H9 (cell line): ENCODE measurements around the gene SPA17. TPM values are rescaled to one million over a fixed set of nuclear protein-coding genes. Genes with fewer than 3 reads are reported as not detected.

Experiments used
- DNase-seq: peaks from one replicate; pipeline ENCODE4 v3.0.0-alpha.2; 2017
- H2AFZ ChIP-seq: one replicate; pipeline ENCODE4 v1.6.1; 2013; ENCODE audit warnings: mild to moderate bottlenecking, low read length, control low read depth, moderate library complexity
- H2AK5ac ChIP-seq: 2 replicates; pipeline ENCODE4 v1.6.1; 2013; ENCODE audit warnings: low read length, control low read depth, mixed read lengths; ENCODE audit not compliant: insufficient read length
- H2BK120ac ChIP-seq: one replicate; pipeline ENCODE4 v1.6.1; 2013; ENCODE audit warnings: low read depth, mild to moderate bottlenecking, low read length, control low read depth, inconsistent platforms; ENCODE audit not compliant: poor library complexity, severe bottlenecking
- H2BK12ac ChIP-seq: 2 replicates; pipeline ENCODE4 v1.6.1; 2013; ENCODE audit warnings: low read length, control low read depth, mixed read lengths, low read depth; ENCODE audit not compliant: insufficient read length
- H2BK15ac ChIP-seq: 2 replicates; pipeline ENCODE4 v1.6.1; 2013; ENCODE audit warnings: low read depth, low read length, control low read depth
- H2BK20ac ChIP-seq: one replicate; pipeline ENCODE4 v1.6.1; 2013; ENCODE audit warnings: low read depth, mild to moderate bottlenecking, low read length, control low read depth, inconsistent platforms; ENCODE audit not compliant: poor library complexity, severe bottlenecking
- H2BK5ac ChIP-seq: 2 replicates; pipeline ENCODE4 v1.6.1; 2013; ENCODE audit warnings: low read length, control low read depth, mixed read lengths; ENCODE audit not compliant: insufficient read length
- H3K14ac ChIP-seq: 2 replicates; pipeline ENCODE4 v1.6.1; 2013; ENCODE audit warnings: low read length, control low read depth; ENCODE audit not compliant: insufficient read depth
- H3K18ac ChIP-seq: 2 replicates; pipeline ENCODE4 v1.6.1; 2013; ENCODE audit warnings: low read depth, mild to moderate bottlenecking, mixed read lengths, low read length, control low read depth; ENCODE audit not compliant: insufficient read length
- H3K23ac ChIP-seq: 2 replicates; pipeline ENCODE4 v1.6.1; 2013; ENCODE audit warnings: low read length, control low read depth, mixed read lengths, low read depth; ENCODE audit not compliant: insufficient read length
- H3K23me2 ChIP-seq: 2 replicates; pipeline ENCODE4 v1.6.1; 2013; ENCODE audit warnings: low read depth, mild to moderate bottlenecking, mixed read lengths, low read length, control low read depth; ENCODE audit not compliant: insufficient read length, poor library complexity, severe bottlenecking
- H3K27ac ChIP-seq: 2 replicates; pipeline ENCODE4 v1.5.1; 2013; ENCODE audit warnings: low read length, control low read depth, mixed read lengths, low read depth; ENCODE audit not compliant: insufficient read length
- H3K27me3 ChIP-seq: 2 replicates; pipeline ENCODE4 v1.6.1; 2013; ENCODE audit warnings: low read length, control low read depth, inconsistent platforms; ENCODE audit not compliant: insufficient read depth
- H3K4ac ChIP-seq: 2 replicates; pipeline ENCODE4 v1.6.1; 2013; ENCODE audit warnings: low read depth, mild to moderate bottlenecking, control low read depth, inconsistent platforms, low read length, moderate library complexity
- H3K4me1 ChIP-seq: 2 replicates; pipeline ENCODE4 v1.6.1; 2013; ENCODE audit warnings: low read length, control low read depth, inconsistent platforms; ENCODE audit not compliant: insufficient read depth
- H3K4me2 ChIP-seq: 2 replicates; pipeline ENCODE4 v1.6.1; 2013; ENCODE audit warnings: low read length, control low read depth, mixed read lengths; ENCODE audit not compliant: insufficient read length, insufficient read depth
- H3K56ac ChIP-seq: 2 replicates; pipeline ENCODE4 v1.6.1; 2013; ENCODE audit warnings: low read depth, mild to moderate bottlenecking, mixed read lengths, low read length, control low read depth; ENCODE audit not compliant: insufficient read length
- H3K79me1 ChIP-seq: 2 replicates; pipeline ENCODE4 v1.6.1; 2013; ENCODE audit warnings: low read depth, mild to moderate bottlenecking, moderate library complexity, low read length, control low read depth, inconsistent platforms; ENCODE audit not compliant: insufficient read depth, poor library complexity, severe bottlenecking
- H3K79me2 ChIP-seq: 2 replicates; pipeline ENCODE4 v1.6.1; 2013; ENCODE audit warnings: low read length, control low read depth, inconsistent platforms; ENCODE audit not compliant: insufficient read depth
- H3K9ac ChIP-seq: 2 replicates; pipeline ENCODE4 v1.6.1; 2013; ENCODE audit warnings: low read length, control low read depth, mixed read lengths; ENCODE audit not compliant: insufficient read length; ENCODE audit errors: extremely low read depth
- H3K9me3 ChIP-seq: one replicate; pipeline ENCODE4 v1.6.1; 2013; ENCODE audit warnings: low read depth, low read length, inconsistent platforms; ENCODE audit not compliant: control insufficient read depth
- H3T11ph ChIP-seq: one replicate; pipeline ENCODE4 v1.6.1; 2013; ENCODE audit warnings: mild to moderate bottlenecking, low read length, control low read depth, inconsistent platforms
- H4K20me1 ChIP-seq: one replicate; pipeline ENCODE4 v1.6.1; 2013; ENCODE audit not compliant: control insufficient read depth, insufficient read length, insufficient read depth
- H4K5ac ChIP-seq: 2 replicates; pipeline ENCODE4 v1.6.1; 2013; ENCODE audit warnings: low read depth, mild to moderate bottlenecking, mixed read lengths, low read length, control low read depth; ENCODE audit not compliant: insufficient read length
- H4K8ac ChIP-seq: replicated peaks from 2 replicates; pipeline ENCODE4 v1.6.1; 2013; ENCODE audit warnings: low read length, control low read depth, mixed read lengths, low read depth; ENCODE audit not compliant: insufficient read length
- H4K91ac ChIP-seq: 2 replicates; pipeline ENCODE4 v1.6.1; 2013; ENCODE audit warnings: low read depth, mild to moderate bottlenecking, moderate library complexity, mixed read lengths, low read length, control low read depth; ENCODE audit not compliant: insufficient read length
- H3K27ac Mint-ChIP-seq, 3 experiments: 2 replicates in 2 of 3; 3 replicates in 1 of 3; pipeline ENCODE4 v1.8.0; 2020 to 2021; ENCODE audit warnings: mixed read lengths in 3 of 3, mild to moderate bottlenecking in 1 of 3, moderate library complexity in 1 of 3
- H3K27me3 Mint-ChIP-seq: 2 replicates; pipeline ENCODE4 v1.8.0; 2021; ENCODE audit warnings: low read depth, mild to moderate bottlenecking, moderate library complexity, mixed read lengths
- H3K36me3 Mint-ChIP-seq, 3 experiments: 2 replicates in 2 of 3; 3 replicates in 1 of 3; pipeline ENCODE4 v1.8.0; 2020 to 2021; ENCODE audit warnings: low read depth in 3 of 3, mixed read lengths in 3 of 3; ENCODE audit not compliant: insufficient read depth in 1 of 3
- H3K4me1 Mint-ChIP-seq, 2 experiments: 2 replicates each; pipeline ENCODE4 v1.8.0; 2020; ENCODE audit warnings: mixed read lengths in 2 of 2
- H3K4me3 Mint-ChIP-seq, 2 experiments: 2 replicates in 1 of 2; 3 replicates in 1 of 2; pipeline ENCODE4 v1.8.0; 2020 to 2021; ENCODE audit warnings: mild to moderate bottlenecking in 2 of 2, mixed read lengths in 2 of 2, moderate library complexity in 1 of 2
- H3K9me3 Mint-ChIP-seq, 2 experiments: 2 replicates in 1 of 2; 3 replicates in 1 of 2; pipeline ENCODE4 v1.8.0; 2020; ENCODE audit warnings: mild to moderate bottlenecking in 2 of 2, mixed read lengths in 2 of 2, moderate library complexity in 1 of 2
- WGBS: extraction: QIAGEN DNeasy Blood & Tissue Kit; methylation state at CpG from one replicate; pipeline ENCODE4 v1.1.7; 2013; ENCODE audit warnings: missing lambda C conversion rate, low lambda C conversion rate, mixed read lengths; ENCODE audit not compliant: insufficient read length; ENCODE audit errors: extremely low coverage; 5-methylcytosine and 5-hydroxymethylcytosine counted together
- total RNA-seq: library from RNA; stranded (reverse); gene quantifications from 2 replicates; pipeline ENCODE4 v1.2.1, GENCODE V29; 2021
- TF ChIP-seq, protein P1 (sequence below): fragments of 200-600 bp; sonication (generic); conservative IDR thresholded peaks from 3 replicates; pipeline ENCODE4 v1.8.0; 2021; ENCODE audit warnings: antibody characterized with exemption, mild to moderate bottlenecking

Gene SPA17
- total RNA-seq, 1 experiment from 2014 or later = 6.9 TPM

DNA sequence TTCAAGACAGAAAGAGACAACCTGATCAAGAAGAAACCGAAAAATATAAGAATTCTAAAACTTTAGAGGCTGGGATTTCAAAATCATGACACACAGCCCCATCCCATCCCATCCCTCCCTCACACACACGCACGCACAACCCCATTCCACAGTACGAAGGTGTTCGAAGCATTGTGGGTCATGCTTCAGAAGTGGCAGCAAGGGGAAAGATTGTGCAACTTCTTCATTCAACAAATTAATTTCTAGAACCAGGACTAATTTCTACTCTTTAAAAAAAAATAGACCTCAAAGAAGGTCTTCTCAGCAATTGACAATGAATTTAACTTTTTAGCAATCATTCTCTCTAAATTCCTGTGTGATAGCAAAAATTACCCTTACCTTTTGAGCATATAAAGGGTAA, 867 bp downstream of the SPA17 start:
- no peak for DNase-seq
- Histone ChIP-seq H2AK5ac (no peak overlapping the region), H3K14ac (no peak overlapping the region; the same call in 1 of the 2 replicates), H3T11ph (no peak overlapping the region), H3K79me2 (no peaks in the 10 kb centered on the region), H3K4me1 (no peaks in the 10 kb centered on the region), H2BK120ac (no peak overlapping the region), H2BK20ac (no peak overlapping the region), H4K8ac (no peak overlapping the region), H3K27ac (no peak overlapping the region), H3K4me2 (peak overlapping the region; percentile 57), H2BK5ac (no peak overlapping the region), H3K23me2 (peaks cover 12% of the 10 kb centered on the region), H3K79me1 (no peaks in the 10 kb centered on the region), H3K23ac (no peak overlapping the region), H4K20me1 (no peaks in the 10 kb centered on the region), H3K27me3 (peaks cover 6% of the 10 kb centered on the region), H3K9ac (no peak overlapping the region), H4K91ac (no peak overlapping the region), H2AFZ (no peak overlapping the region), H2BK12ac (no peak overlapping the region), H3K4ac (no peak overlapping the region), H4K5ac (no peak overlapping the region), H3K56ac (no peak overlapping the region), H3K18ac (no peak overlapping the region), H2BK15ac (no peak overlapping the region), H3K9me3 (no peaks in the 10 kb centered on the region)
- peak overlapping the region in 1 of 3 experiments; percentile 97; a peak in 1 of 7 replicates for H3K27ac Mint-ChIP-seq
- peaks cover 13% of the 10 kb centered on the region for H3K27me3 Mint-ChIP-seq
- TF ChIP-seq, protein P1, sequence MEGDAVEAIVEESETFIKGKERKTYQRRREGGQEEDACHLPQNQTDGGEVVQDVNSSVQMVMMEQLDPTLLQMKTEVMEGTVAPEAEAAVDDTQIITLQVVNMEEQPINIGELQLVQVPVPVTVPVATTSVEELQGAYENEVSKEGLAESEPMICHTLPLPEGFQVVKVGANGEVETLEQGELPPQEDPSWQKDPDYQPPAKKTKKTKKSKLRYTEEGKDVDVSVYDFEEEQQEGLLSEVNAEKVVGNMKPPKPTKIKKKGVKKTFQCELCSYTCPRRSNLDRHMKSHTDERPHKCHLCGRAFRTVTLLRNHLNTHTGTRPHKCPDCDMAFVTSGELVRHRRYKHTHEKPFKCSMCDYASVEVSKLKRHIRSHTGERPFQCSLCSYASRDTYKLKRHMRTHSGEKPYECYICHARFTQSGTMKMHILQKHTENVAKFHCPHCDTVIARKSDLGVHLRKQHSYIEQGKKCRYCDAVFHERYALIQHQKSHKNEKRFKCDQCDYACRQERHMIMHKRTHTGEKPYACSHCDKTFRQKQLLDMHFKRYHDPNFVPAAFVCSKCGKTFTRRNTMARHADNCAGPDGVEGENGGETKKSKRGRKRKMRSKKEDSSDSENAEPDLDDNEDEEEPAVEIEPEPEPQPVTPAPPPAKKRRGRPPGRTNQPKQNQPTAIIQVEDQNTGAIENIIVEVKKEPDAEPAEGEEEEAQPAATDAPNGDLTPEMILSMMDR = no peak
- H3K4me3 Mint-ChIP-seq = peak overlapping the region; percentile 87 to 93
- H3K9me3 Mint-ChIP-seq = no peaks in the 10 kb centered on the region
- peaks cover 7 to 14% of the 10 kb centered on the region in 2 experiments for H3K4me1 Mint-ChIP-seq
- WGBS = no CpG with 5 or more reads among the region's 5 CpGs
- no peaks in the 10 kb centered on the region for H3K36me3 Mint-ChIP-seq
